C4-2B (cell line): ENCODE measurements around the gene PTPRN2.

ENCODE experiments used
- CTCF ChIP-seq: fragments of 450-650 bp; conservative IDR thresholded peaks from 2 replicates; pipeline ENCODE4 v1.5.1; 2017; ENCODE audit warnings: mild to moderate bottlenecking
- ZFX ChIP-seq: fragments of 450-650 bp; IDR thresholded peaks from 2 replicates; pipeline ENCODE4 v1.6.1; 2017

GRCh38 chr7:158312789-158313188 is 274.8 kb downstream of the PTPRN2 start:
- no peak for TF ChIP-seq CTCF
- no peak for TF ChIP-seq ZFX
